Pancreas (tissue), 10 donors: ENCODE results near the gene ANKRD24. TPM values are rescaled to one million over a fixed set of nuclear protein-coding genes. Genes with fewer than 3 reads are reported as not detected.
"Not testable (repeated sequence)": the region's sequence is repeated elsewhere in the genome, so short reads cannot be mapped to it uniquely, and the experiment has no call there.

Experiments used
- ATAC-seq, 4 donors: fragments of 200-7000 bp; cut with Tn5 transposase; one replicate each; pipeline versions ENCODE4 v1.8.0 to v1.9.1; 2020; ENCODE audit warnings: mild to moderate bottlenecking in 4 of 4, moderate library complexity in 4 of 4
- DNase-seq, 6 donors: peaks; one replicate each; pipeline ENCODE4 v3.0.0-alpha.2; 2020
- FAIRE-seq: peaks from 2 replicates; lab custom pipeline; 2012; peaks lifted over from hg19 to GRCh38; lab: Jason Lieb, UNC
- H3K27ac ChIP-seq, 4 donors: fragments of 200-600 bp; sonication (generic); 1 replicate in 3 of 4; 2 replicates in 1 of 4; pipeline versions ENCODE4 v1.5.0 to v1.8.0; 2020
- H3K27me3 ChIP-seq, 4 donors: fragments of 200-600 bp; one replicate each; pipeline ENCODE4 v1.8.0; 2021
- H3K36me3 ChIP-seq, 3 donors: fragments of 200-600 bp; sonication (generic) in 1 of 3; one replicate each; pipeline versions ENCODE4 v1.5.0 to v1.8.0; 2020 to 2021
- H3K4me1 ChIP-seq, 3 donors: fragments of 200-600 bp; one replicate each; pipeline ENCODE4 v1.8.0; 2021
- H3K4me3 ChIP-seq, 4 donors: fragments of 200-600 bp; sonication (generic) in 2 of 4; one replicate each; pipeline versions ENCODE4 v1.5.0 to v1.8.0; 2020 to 2021
- H3K9me3 ChIP-seq, 4 donors: fragments of 200-600 bp; one replicate each; pipeline ENCODE4 v1.8.0; 2021
- CTCF ChIP-seq, 4 donors: fragments of 200-600 bp; sonication (generic) in 3 of 4; IDR thresholded peaks; one replicate each; pipeline versions ENCODE4 v1.5.0 to v1.8.0; 2021; ENCODE audit warnings: antibody characterized with exemption in 4 of 4
- WGBS, 2 donors: extraction: QIAGEN DNeasy Blood & Tissue Kit; methylation state at CpG; one replicate each; pipeline ENCODE4 v1.1.7; 2013; 5-methylcytosine and 5-hydroxymethylcytosine counted together
- intact Hi-C, 3 donors: fragments of 100-400 bp; cut with DNase I; formaldehyde crosslinking; loops; one replicate each; pipeline versions ENCODE4 v1.11.1 to v1.14.2; 2022
- polyA plus RNA-seq, 2 donors: library from polyadenylated mRNA; stranded (reverse); fragments of 200-250 nt; gene quantifications; one replicate each; pipeline ENCODE4 v1.2.3, GENCODE V29; 2013
- total RNA-seq, 6 donors: library from RNA; stranded (reverse); fragmentation: NEBNext Ultra II Directional in 4 of 6; extraction: Animal tissue kit (Norgen Biotek cat#: 25700) in 4 of 6; gene quantifications; one replicate each; pipeline versions ENCODE4 v1.2.1 to v1.2.4, GENCODE V29; 2021 to 2023
- donor health status: healthy with polysubstance abuse.
- donor health status: DM: no; HTN: no; CAD: no; lungs with moderate emphysema.
- donor health status: DM: no; HTN: no; CAD: no.
- donor health status: control.
- donor health status: control.
- donor health status: Bipolar disorder and iron deficiency.
- donor health status: DM: yes; HTN: yes; CAD: no.
- donor health status: DM: no; HTN: no; CAD: no.
- donor health status: DM: no; HTN: no; CAD: no.
- donor health status: DM: yes; HTN: yes; CAD: no.

The ANKRD24 gene
- total and polyA plus RNA-seq, 8 donors, result 0.70 to 14.2 (median 1.9) TPM

GRCh38 chr19:4210166-4210731, 27.8 kb downstream of the ANKRD24 start:
- FAIRE-seq (no peak), DNase-seq (no peak), ATAC-seq (no peak)
- Histone ChIP-seq H3K9me3 (no peaks in the 10 kb centered on the region), H3K27me3 (no peaks in the 10 kb centered on the region), H3K4me1 (no peaks in the 10 kb centered on the region), H3K36me3 (no peaks in the 10 kb centered on the region), H3K4me3 (no peak overlapping the region), H3K27ac (no peak overlapping the region)
- intact Hi-C loops, result no loop called here
- 77 to 93% methylated on average over 13 to 15 of the region's 15 CpGs for WGBS, 2 donors
- TF ChIP-seq CTCF (IDR thresholded peaks at IDR 0.05), result no peak

GRCh38 chr19:4213116-4213515, 30.6 kb downstream of the ANKRD24 start:
- Histone ChIP-seq H3K4me1 (no peaks in the 10 kb centered on the region), H3K4me3 (no peak overlapping the region), H3K36me3 (no peaks in the 10 kb centered on the region), H3K27me3 (no peaks in the 10 kb centered on the region), H3K27ac (no peak overlapping the region), H3K9me3 (no peaks in the 10 kb centered on the region)
- 74 to 76% methylated on average over 3 of the region's 3 CpGs for WGBS, 2 donors
- no peak for TF ChIP-seq CTCF (IDR thresholded peaks at IDR 0.05)
- FAIRE-seq (no peak), DNase-seq (no peak), ATAC-seq (no peak)
- intact Hi-C loops, result no loop called here

- ATAC-seq, result no peak
Measured at GRCh38 chr19:4215807-4216206, 33.3 kb downstream of the ANKRD24 start.

DNA sequence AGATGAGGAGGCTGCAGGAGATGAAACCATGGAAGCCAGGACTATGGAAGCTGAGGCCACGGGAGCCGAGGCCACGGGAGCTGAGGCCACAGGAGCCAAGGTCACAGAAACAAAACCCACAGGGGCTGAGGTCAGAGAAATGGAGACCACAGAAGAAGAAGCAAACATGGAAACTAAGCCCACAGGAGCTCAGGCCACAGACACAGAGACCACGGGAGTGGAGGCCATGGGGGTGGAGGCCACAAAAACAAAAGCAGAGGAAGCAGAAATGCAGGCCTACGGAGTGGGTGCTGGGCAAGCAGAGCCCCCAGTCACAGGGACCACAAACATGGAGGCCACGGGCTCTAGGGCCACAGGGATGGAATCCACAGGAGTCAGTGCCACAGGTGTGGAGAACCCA, 34.4 kb downstream of the ANKRD24 start:
- H3K9me3 ChIP-seq, result no peaks in the 10 kb centered on the region
- FAIRE-seq (no peak), DNase-seq (no peak), ATAC-seq (no peak)
- no peaks in the 10 kb centered on the region for H3K36me3 ChIP-seq
- no peak for TF ChIP-seq CTCF (IDR thresholded peaks at IDR 0.05)
- no peaks in the 10 kb centered on the region for H3K27me3 ChIP-seq
- no peak overlapping the region for H3K27ac ChIP-seq
- peaks cover 0 to 4% (median 0%) of the 10 kb centered on the region in 3 donors for H3K4me1 ChIP-seq
- WGBS, 2 donors, result 81% methylated on average over 6 of the region's 6 CpGs
- no peak overlapping the region for H3K4me3 ChIP-seq
- intact Hi-C loops, result no loop called here

More at GRCh38 chr19:4215807-4216206, 33.3 kb downstream of the ANKRD24 start:
- H3K27me3 ChIP-seq, result no peaks in the 10 kb centered on the region
- H3K4me3 ChIP-seq, result no peak overlapping the region
- DNase-seq, result no peak
- TF ChIP-seq CTCF (IDR thresholded peaks at IDR 0.05), result no peak
- peaks cover 0 to 4% (median 0%) of the 10 kb centered on the region in 3 donors for H3K4me1 ChIP-seq
- intact Hi-C loops, result no loop called here
- H3K27ac ChIP-seq, result no peak overlapping the region
- no peaks in the 10 kb centered on the region for H3K36me3 ChIP-seq
- no peak for FAIRE-seq
- 67 to 75% methylated on average over 7 to 10 of the region's 10 CpGs for WGBS, 2 donors
- H3K9me3 ChIP-seq, result no peaks in the 10 kb centered on the region

DNA sequence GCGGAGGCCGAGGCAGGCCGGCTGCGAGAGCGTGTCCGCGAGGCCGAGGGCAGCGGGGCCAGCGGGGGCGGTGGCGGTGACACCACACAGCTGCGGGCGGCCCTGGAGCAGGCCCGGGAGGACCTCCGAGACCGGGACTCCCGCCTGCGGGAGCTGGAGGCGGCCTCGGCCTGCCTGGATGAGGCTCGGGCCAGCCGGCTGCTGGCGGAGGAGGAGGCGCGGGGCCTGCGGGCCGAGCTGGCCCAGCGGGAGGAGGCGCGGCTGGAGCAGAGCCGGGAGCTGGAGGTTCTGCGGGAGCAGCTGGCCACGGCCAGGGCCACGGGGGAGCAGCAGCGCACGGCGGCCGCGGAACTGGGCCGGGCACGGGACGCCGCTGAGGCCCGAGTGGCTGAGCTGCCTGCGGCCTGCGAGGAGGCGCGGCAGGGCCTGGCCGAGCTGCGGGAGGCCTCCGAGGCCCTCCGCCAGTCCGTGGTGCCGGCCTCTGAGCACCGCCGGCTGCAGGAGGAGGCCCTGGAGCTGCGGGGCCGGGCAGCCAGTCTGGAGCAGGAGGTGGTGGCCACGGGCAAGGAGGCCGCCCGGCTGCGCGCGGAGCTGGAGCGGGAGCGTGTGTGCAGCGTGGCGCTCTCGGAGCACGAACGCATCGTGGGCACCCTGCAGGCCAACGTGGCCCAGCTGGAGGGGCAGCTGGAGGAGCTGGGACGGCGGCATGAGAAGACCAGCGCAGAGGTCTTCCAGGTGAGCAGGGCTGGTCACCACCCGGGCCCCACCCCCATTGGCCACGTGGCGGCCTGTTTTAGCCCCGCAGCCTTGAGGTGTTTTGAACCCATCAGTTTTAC, 35.2 kb downstream of the ANKRD24 start:
- Histone ChIP-seq H3K27me3 (no peaks in the 10 kb centered on the region), H3K27ac (no peak overlapping the region), H3K9me3 (no peaks in the 10 kb centered on the region), H3K4me3 (no peak overlapping the region), H3K36me3 (no peaks in the 10 kb centered on the region), H3K4me1 (peaks cover 0 to 4% (median 0%) of the 10 kb centered on the region in 3 donors)
- intact Hi-C loops, result no loop called here
- ATAC-seq (no peak), FAIRE-seq (no peak), DNase-seq (no peak)
- TF ChIP-seq CTCF (IDR thresholded peaks at IDR 0.05), result no peak
- 94 to 97% methylated on average over 71 to 81 of the region's 81 CpGs for WGBS, 2 donors

DNA sequence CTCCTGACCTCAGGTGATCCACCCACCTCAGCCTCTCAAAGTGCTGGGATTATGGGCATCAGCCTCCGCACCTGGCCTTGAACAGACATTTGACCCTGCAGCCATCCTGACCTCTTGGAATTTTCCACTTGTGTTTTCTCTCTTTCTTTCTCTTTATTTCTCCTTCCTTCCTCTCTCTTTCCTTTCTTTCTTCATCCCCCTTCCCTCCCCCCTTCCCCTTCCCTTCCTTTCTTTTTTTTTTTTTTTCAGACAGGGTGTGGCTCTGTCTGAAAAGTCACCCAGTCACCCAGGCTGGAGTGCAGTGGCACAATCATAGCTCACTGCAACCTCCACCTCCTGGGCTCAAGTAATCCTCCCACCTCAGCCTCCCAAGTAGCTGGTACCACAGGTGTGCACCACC, 36.0 kb downstream of the ANKRD24 start:
- FAIRE-seq, result not testable (repeated sequence)

More for the DNA sequence above, 36.0 kb downstream of the ANKRD24 start:
- WGBS, 2 donors, result 84 to 100% methylated on average over 1 of the region's 1 CpG
- DNase-seq, H3K4me1 ChIP-seq, H3K9me3 ChIP-seq, intact Hi-C loops, H3K36me3 ChIP-seq, ATAC-seq, H3K27ac ChIP-seq, H3K27me3 ChIP-seq, H3K4me3 ChIP-seq: not testable (repeated sequence)
